ENCODE results near the gene CBL. TPM values are rescaled to one million over a fixed set of nuclear protein-coding genes. Genes with fewer than 3 reads are reported as not detected.
A peak's percentile ranks its signal among the peaks of the same experiment; 100 is the strongest.

The CBL gene
- total RNA-seq, 1 donor: 20.7 TPM

- H3K4me3 ChIP-seq (ENCODE audit: low read depth, low read length): no peak overlapping the region
- no peak for TF ChIP-seq CTCF (IDR thresholded peaks at IDR 0.05; ENCODE audit: insufficient read depth, low read depth, low read length)
- DNase-seq (ENCODE audit: low read depth): no peak
These were observed 104.5 kb downstream of the CBL start for GRCh38 chr11:119310682-119311052.

- no peak for DNase-seq (ENCODE audit: low read depth)
- no peak for TF ChIP-seq CTCF (IDR thresholded peaks at IDR 0.05; ENCODE audit: insufficient read depth, low read depth, low read length)
- H3K4me3 ChIP-seq (ENCODE audit: low read depth, low read length): no peak overlapping the region
These were observed 108.6 kb downstream of the CBL start for GRCh38 chr11:119314726-119315125.

GRCh38 chr11:119315131-119316015, 109.2 kb downstream of the CBL start:
- H3K4me3 ChIP-seq (ENCODE audit: low read depth, low read length): peak overlapping the region; percentile 64
- DNase-seq (ENCODE audit: low read depth): no peak
- TF ChIP-seq CTCF (IDR thresholded peaks at IDR 0.05; ENCODE audit: insufficient read depth, low read depth, low read length): peak; percentile 3

GRCh38 chr11:119316016-119316728, 110.0 kb downstream of the CBL start:
- no peak for DNase-seq (ENCODE audit: low read depth)
- no peak for TF ChIP-seq CTCF (IDR thresholded peaks at IDR 0.05; ENCODE audit: insufficient read depth, low read depth, low read length)
- peak overlapping the region; percentile 64 for H3K4me3 ChIP-seq (ENCODE audit: low read depth, low read length)

GRCh38 chr11:119316729-119317591, 110.8 kb downstream of the CBL start, which contains the start of gene MCAM:
Gene MCAM, minus strand, starts transcription at chr11:119317130. Its CDS starts 29 bp downstream, at chr11:119317101.
- TF ChIP-seq CTCF (IDR thresholded peaks at IDR 0.05; ENCODE audit: insufficient read depth, low read depth, low read length): no peak
- peak; percentile 45 for DNase-seq (ENCODE audit: low read depth)
- peak within 1 kb of the TSS; percentile 64 for H3K4me3 ChIP-seq (ENCODE audit: low read depth, low read length)

GRCh38 chr11:119317592-119318239, 111.6 kb downstream of the CBL start:
- no peak for TF ChIP-seq CTCF (IDR thresholded peaks at IDR 0.05; ENCODE audit: insufficient read depth, low read depth, low read length)
- DNase-seq (ENCODE audit: low read depth): no peak
- H3K4me3 ChIP-seq (ENCODE audit: low read depth, low read length): no peak overlapping the region

Data from fibroblast of villous mesenchyme (primary cell).